Measurements from ENCODE around the gene SPAG5. TPM values are rescaled to one million over a fixed set of nuclear protein-coding genes. Genes with fewer than 3 reads are reported as not detected.

Gene SPAG5
- total and polyA plus RNA-seq, 4 donors = 1.6 to 4.3 (median 2.9) TPM

DNA sequence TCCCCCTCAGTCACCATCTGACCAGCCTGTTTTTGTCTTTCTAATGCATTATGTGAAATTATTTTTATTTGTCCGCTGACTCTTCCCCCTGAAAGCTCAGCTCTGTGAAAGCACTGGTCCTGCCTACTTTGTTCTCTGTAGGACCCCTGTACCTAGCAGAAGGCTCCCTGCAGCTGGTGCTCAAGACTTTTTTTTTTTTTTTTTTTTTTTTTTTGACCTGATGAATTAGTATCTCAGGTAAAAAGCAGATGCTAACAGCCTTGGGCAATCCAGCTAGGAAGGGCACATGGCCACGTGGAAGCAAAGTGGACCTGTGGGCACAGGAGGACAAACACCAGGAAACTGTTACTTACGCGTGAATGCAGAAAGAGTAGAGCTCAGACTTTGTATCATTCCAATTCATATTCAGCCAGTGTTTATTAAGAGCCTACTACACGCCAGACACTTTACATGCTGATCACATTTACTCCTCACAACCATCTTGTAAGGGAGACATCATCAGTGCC lies 45.8 kb downstream of the SPAG5 start:
- Histone ChIP-seq H3K36me3 (ENCODE audit: control insufficient read depth in 1 of 2, insufficient read depth in 2 of 2, low read length in 1 of 2) (peaks cover 0 to 6% of the 10 kb centered on the region in 2 donors), H3K4me1 (ENCODE audit: control insufficient read depth in 1 of 2, insufficient read depth in 2 of 2, low read length in 2 of 2) (no peaks in the 10 kb centered on the region), H3K27me3 (ENCODE audit: control insufficient read depth in 1 of 2, insufficient read depth in 2 of 2, low read length in 1 of 2) (no peaks in the 10 kb centered on the region), H3K4me3 (ENCODE audit: low read length in 2 of 2) (no peak overlapping the region), H3K27ac (ENCODE audit: low read depth in 1 of 2, low read length in 2 of 2) (no peak overlapping the region), H3K9me3 (ENCODE audit: control insufficient read depth, low read length) (no peaks in the 10 kb centered on the region)
- intact Hi-C loops (cut with DNase I) = loop anchor here (2.0 to 5.0 kb wide), 2 partner anchors 44 to 46 kb away; partner anchors contain the start of gene SPAG5 (in 2 of the 2)
- 96 to 97% methylated on average over 5 of the region's 5 CpGs for WGBS, 2 donors
- no peak for ATAC-seq (ENCODE audit: low FRiP score)
- DNase-seq = peak in 1 of 2 donors; percentile 15

- Histone ChIP-seq H3K9me3 (ENCODE audit: control insufficient read depth, low read length) (no peaks in the 10 kb centered on the region), H3K4me3 (ENCODE audit: low read length in 2 of 2) (peak within 1 kb of the TSS; percentile 71 to 86), H3K36me3 (ENCODE audit: control insufficient read depth in 1 of 2, insufficient read depth in 2 of 2, low read length in 1 of 2) (peaks cover 0 to 6% of the 10 kb centered on the region in 2 donors), H3K27me3 (ENCODE audit: control insufficient read depth in 1 of 2, insufficient read depth in 2 of 2, low read length in 1 of 2) (no peaks in the 10 kb centered on the region), H3K27ac (ENCODE audit: low read depth in 1 of 2, low read length in 2 of 2) (peak within 1 kb of the TSS in 1 of 2 donors; percentile 29), H3K4me1 (ENCODE audit: control insufficient read depth in 1 of 2, insufficient read depth in 2 of 2, low read length in 2 of 2) (no peaks in the 10 kb centered on the region)
- WGBS, 2 donors = 1 to 3% methylated on average over 24 to 67 of the region's 67 CpGs
- DNase-seq = peak; percentile 80 to 93
- intact Hi-C loops (cut with DNase I) = loop anchor here (2.0 to 5.0 kb wide), 2 partner anchors 45 to 46 kb away; partner anchors contain the start of gene SPAG5 (in 2 of the 2)
- peak; percentile 91 for ATAC-seq (ENCODE audit: low FRiP score)
These were observed 46.4 kb downstream of the SPAG5 start, which contains the start of gene UNC119 for GRCh38 chr17:28552176-28552999. TSS of gene UNC119 (minus strand) at chr17:28552624. CDS start at chr17:28552557, 67 bp downstream.

DNA sequence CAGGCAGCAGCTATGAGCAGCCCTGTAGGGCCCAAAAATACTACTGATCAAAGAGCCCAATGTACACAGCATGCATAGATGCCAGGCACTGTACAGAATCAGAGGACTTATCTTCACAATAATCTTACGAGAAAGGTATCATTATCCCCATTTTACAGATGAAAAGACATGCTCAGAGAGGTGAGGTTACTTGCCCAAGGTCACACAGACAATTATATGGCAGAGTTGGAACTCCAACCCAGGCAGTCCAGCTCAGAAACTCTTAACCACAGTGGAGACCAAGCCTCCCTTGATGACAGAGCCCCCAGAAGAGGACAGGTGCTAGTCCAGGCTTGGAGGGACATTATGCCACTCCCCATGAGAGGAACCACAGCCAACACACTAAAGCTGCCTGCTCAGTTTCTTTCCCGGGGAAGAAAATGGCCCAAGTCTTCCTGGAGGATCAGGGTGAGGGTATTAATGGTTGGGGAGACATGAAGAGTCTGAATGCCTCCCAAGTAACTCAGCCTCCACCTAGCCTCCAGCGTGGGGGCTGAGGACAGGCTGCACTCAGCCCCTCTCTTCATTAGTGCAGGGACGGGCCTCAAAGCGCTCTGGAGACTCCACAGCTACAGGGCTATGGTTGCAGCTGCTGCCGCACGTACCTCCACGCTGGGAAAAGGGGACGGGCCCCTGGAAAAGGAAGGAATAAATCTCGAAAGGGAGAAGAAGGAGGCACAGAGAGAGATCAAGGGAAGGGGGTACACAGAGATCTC lies 47.2 kb downstream of the SPAG5 start:
- Histone ChIP-seq H3K9me3 (ENCODE audit: control insufficient read depth, low read length) (no peaks in the 10 kb centered on the region), H3K36me3 (ENCODE audit: control insufficient read depth in 1 of 2, insufficient read depth in 2 of 2, low read length in 1 of 2) (peaks cover 0 to 6% of the 10 kb centered on the region in 2 donors), H3K4me3 (ENCODE audit: low read length in 2 of 2) (peak overlapping the region; percentile 71 to 86), H3K27ac (ENCODE audit: low read depth in 1 of 2, low read length in 2 of 2) (no peak overlapping the region), H3K27me3 (ENCODE audit: control insufficient read depth in 1 of 2, insufficient read depth in 2 of 2, low read length in 1 of 2) (no peaks in the 10 kb centered on the region), H3K4me1 (ENCODE audit: control insufficient read depth in 1 of 2, insufficient read depth in 2 of 2, low read length in 2 of 2) (no peaks in the 10 kb centered on the region)
- intact Hi-C loops (cut with DNase I) = loop anchor here (2.0 to 5.0 kb wide), 2 partner anchors 46 to 47 kb away; partner anchors contain the start of gene SPAG5 (in 2 of the 2)
- WGBS, 2 donors = 11 to 15% methylated on average over 9 to 10 of the region's 10 CpGs
- ATAC-seq (ENCODE audit: low FRiP score) = no peak
- DNase-seq = peak in 1 of 2 donors; percentile 61

DNA sequence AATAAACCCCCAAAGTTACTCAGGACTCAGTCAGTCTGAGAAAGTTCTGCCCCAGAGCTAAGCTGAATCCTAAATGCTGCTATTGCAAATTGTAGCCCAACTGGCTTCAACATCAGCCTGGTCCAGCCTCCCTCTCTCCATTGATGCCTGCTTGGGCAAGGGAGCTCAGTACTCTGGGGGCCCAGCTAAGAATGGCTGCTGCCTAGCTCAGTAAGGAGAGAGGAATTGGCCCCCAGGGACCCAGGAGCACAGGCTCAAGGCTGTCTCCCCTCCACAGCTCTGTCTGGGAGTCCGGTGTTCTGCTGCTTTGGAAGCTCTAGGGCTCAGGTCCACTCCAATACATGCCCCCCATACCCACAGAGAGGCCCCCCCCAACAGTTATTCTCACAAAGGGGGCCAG lies 48.0 kb downstream of the SPAG5 start:
- 89 to 100% methylated on average over 1 of the region's 1 CpG for WGBS, 2 donors
- H3K36me3 ChIP-seq (ENCODE audit: control insufficient read depth in 1 of 2, insufficient read depth in 2 of 2, low read length in 1 of 2) = peaks cover 0 to 5% of the 10 kb centered on the region in 2 donors
- DNase-seq = peak in 1 of 2 donors; percentile 43
- H3K4me3 ChIP-seq (ENCODE audit: low read length in 2 of 2) = no peak overlapping the region
- no peak overlapping the region for H3K27ac ChIP-seq (ENCODE audit: low read depth in 1 of 2, low read length in 2 of 2)
- no peak for ATAC-seq (ENCODE audit: low FRiP score)
- intact Hi-C loops (cut with DNase I) = loop anchor here in 1 of 2 donors (5.0 kb wide), 1 partner anchor 46 kb away; the partner anchor contains the start of gene SPAG5
- H3K9me3 ChIP-seq (ENCODE audit: control insufficient read depth, low read length) = no peaks in the 10 kb centered on the region
- no peaks in the 10 kb centered on the region for H3K27me3 ChIP-seq (ENCODE audit: control insufficient read depth in 1 of 2, insufficient read depth in 2 of 2, low read length in 1 of 2)
- no peaks in the 10 kb centered on the region for H3K4me1 ChIP-seq (ENCODE audit: control insufficient read depth in 1 of 2, insufficient read depth in 2 of 2, low read length in 2 of 2)

DNA sequence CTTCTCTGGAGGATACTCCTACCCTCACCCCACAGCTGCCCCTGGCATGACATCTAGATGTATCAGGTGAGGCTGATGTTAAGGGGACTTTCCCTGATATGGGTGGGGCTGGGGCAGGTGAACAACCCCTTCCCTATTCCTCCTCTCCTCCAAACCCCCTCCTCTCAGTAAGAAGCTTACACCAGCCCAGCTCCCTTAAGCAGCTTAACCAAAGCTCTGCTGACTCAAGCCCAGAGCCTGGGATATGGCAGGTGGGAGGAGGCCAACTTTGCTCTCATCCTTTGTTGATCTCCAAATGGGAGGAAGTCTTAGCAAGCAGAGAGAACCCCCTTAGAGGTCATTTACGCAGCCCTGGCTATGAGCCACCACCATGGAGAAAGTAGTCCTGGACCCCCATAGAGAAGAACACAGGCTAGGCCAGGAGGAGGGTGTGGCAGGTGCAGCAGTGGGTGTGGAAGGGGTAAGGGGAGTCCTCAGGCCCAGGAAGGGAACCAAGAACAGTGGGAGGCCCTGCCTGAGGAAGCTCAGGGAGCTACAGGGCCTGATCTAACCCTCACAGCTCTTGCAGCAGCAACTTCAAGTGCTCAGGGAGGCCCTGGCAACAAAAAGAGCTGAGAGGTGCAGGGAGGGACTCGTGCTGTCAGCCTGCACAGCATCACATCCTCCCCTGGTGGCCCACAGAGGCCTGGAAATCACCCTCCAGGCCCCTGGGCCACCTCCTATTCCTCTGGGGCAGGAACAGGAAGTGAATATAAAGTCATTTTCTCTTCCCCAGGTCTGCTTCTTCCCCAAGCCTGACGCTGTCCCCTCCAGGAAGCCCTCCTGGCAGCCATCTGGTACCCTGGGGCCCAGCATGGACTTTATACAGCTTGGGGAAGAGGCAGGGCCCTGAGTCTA lies 49.3 kb downstream of the SPAG5 start:
- no peak overlapping the region for H3K27ac ChIP-seq (ENCODE audit: low read depth in 1 of 2, low read length in 2 of 2)
- peaks cover 0 to 5% of the 10 kb centered on the region in 2 donors for H3K36me3 ChIP-seq (ENCODE audit: control insufficient read depth in 1 of 2, insufficient read depth in 2 of 2, low read length in 1 of 2)
- no peaks in the 10 kb centered on the region for H3K4me1 ChIP-seq (ENCODE audit: control insufficient read depth in 1 of 2, insufficient read depth in 2 of 2, low read length in 2 of 2)
- WGBS, 2 donors = 90 to 96% methylated on average over 3 of the region's 3 CpGs
- ATAC-seq (ENCODE audit: low FRiP score) = no peak
- DNase-seq = peak in 1 of 2 donors; percentile 28
- H3K9me3 ChIP-seq (ENCODE audit: control insufficient read depth, low read length) = no peaks in the 10 kb centered on the region
- H3K27me3 ChIP-seq (ENCODE audit: control insufficient read depth in 1 of 2, insufficient read depth in 2 of 2, low read length in 1 of 2) = no peaks in the 10 kb centered on the region
- intact Hi-C loops (cut with DNase I) = loop anchor here in 1 of 2 donors (5.0 kb wide), 2 partner anchors 48 to 63 kb away; partner anchors contain the start of genes RSKR and SPAG5
- no peak overlapping the region for H3K4me3 ChIP-seq (ENCODE audit: low read length in 2 of 2)

GRCh38 chr17:28548417-28549130 lies 50.3 kb downstream of the SPAG5 start:
- intact Hi-C loops (cut with DNase I) = loop anchor here in 1 of 2 donors (5.0 kb wide), 1 partner anchor 64 kb away; the partner anchor contains the start of gene RSKR
- H3K4me3 ChIP-seq (ENCODE audit: low read length in 2 of 2) = no peak overlapping the region
- H3K9me3 ChIP-seq (ENCODE audit: control insufficient read depth, low read length) = no peaks in the 10 kb centered on the region
- H3K27ac ChIP-seq (ENCODE audit: low read depth in 1 of 2, low read length in 2 of 2) = no peak overlapping the region
- no peaks in the 10 kb centered on the region for H3K4me1 ChIP-seq (ENCODE audit: control insufficient read depth in 1 of 2, insufficient read depth in 2 of 2, low read length in 2 of 2)
- peaks cover 0 to 2% of the 10 kb centered on the region in 2 donors for H3K36me3 ChIP-seq (ENCODE audit: control insufficient read depth in 1 of 2, insufficient read depth in 2 of 2, low read length in 1 of 2)
- no peaks in the 10 kb centered on the region for H3K27me3 ChIP-seq (ENCODE audit: control insufficient read depth in 1 of 2, insufficient read depth in 2 of 2, low read length in 1 of 2)
- 88 to 90% methylated on average over 6 of the region's 6 CpGs for WGBS, 2 donors
- DNase-seq (peak in 1 of 2 donors; percentile 35), ATAC-seq (ENCODE audit: low FRiP score) (no peak)

DNA sequence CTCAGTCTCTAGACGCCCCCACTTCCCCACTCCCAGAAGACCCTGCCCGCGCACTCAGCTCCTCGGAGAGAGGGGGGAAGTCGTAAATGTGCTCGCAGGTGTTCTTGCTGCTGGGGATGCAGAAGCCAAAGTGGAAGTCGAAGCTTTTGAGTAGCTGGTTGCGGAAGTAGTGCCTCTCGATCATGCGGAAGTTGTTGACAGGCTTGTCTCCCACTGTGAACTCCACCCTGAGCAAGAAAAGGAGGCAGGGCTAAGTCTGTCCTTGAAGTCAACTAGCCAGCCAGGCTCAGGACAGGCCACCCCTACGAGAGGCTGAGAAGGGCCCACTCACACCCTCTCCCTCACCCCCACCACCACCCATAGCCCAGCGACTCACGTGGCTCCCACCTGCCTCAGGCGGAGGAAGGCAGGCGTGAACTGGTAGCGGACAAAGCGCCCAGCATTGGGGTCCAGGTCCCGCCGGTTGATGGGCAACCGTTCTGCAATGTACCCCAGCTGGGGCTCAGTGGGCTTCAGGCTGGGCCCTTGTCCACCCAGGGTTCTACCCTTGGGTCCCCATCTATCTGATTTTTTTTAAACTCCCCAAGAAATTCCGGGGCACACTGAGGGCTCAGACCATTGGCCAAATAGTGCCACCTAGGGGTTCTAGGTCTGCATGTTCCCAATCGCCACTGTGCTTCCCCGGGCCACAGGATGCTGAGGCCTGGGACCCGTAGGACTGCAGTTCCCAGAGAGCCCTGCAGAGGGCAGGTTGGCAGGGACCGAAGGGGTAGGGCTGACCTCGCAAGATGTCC lies 51.0 kb downstream of the SPAG5 start:
- Histone ChIP-seq H3K9me3 (ENCODE audit: control insufficient read depth, low read length) (no peaks in the 10 kb centered on the region), H3K36me3 (ENCODE audit: control insufficient read depth in 1 of 2, insufficient read depth in 2 of 2, low read length in 1 of 2) (peaks cover 0 to 2% of the 10 kb centered on the region in 2 donors), H3K27me3 (ENCODE audit: control insufficient read depth in 1 of 2, insufficient read depth in 2 of 2, low read length in 1 of 2) (no peaks in the 10 kb centered on the region), H3K27ac (ENCODE audit: low read depth in 1 of 2, low read length in 2 of 2) (no peak overlapping the region), H3K4me1 (ENCODE audit: control insufficient read depth in 1 of 2, insufficient read depth in 2 of 2, low read length in 2 of 2) (no peaks in the 10 kb centered on the region), H3K4me3 (ENCODE audit: low read length in 2 of 2) (no peak overlapping the region)
- peak; percentile 70 for ATAC-seq (ENCODE audit: low FRiP score)
- intact Hi-C loops (cut with DNase I) = loop anchor here (2.0 to 5.0 kb wide), 2 partner anchors 64 to 65 kb away; partner anchors contain the start of gene RSKR (in 1 of the 2)
- 72 to 73% methylated on average over 26 of the region's 26 CpGs for WGBS, 2 donors
- peak; percentile 81 to 93 for DNase-seq
